Activated naive CD8-positive, alpha-beta T cell treated with anti-CD3 and anti-CD28 coated beads, Interleukin-2, amount 50 U/mL, for 16 hours (primary cell): ENCODE measurements around the gene ZNF81.
"Not testable (repeated sequence)": the region's sequence is repeated elsewhere in the genome, so short reads cannot be mapped to it uniquely, and the experiment has no call there.

Source experiments
- DNase-seq: peaks from one replicate; pipeline ENCODE4 v3.0.0-alpha.2; 2020; ENCODE audit warnings: low read depth, low spot score

ZNF81 gene

DNA sequence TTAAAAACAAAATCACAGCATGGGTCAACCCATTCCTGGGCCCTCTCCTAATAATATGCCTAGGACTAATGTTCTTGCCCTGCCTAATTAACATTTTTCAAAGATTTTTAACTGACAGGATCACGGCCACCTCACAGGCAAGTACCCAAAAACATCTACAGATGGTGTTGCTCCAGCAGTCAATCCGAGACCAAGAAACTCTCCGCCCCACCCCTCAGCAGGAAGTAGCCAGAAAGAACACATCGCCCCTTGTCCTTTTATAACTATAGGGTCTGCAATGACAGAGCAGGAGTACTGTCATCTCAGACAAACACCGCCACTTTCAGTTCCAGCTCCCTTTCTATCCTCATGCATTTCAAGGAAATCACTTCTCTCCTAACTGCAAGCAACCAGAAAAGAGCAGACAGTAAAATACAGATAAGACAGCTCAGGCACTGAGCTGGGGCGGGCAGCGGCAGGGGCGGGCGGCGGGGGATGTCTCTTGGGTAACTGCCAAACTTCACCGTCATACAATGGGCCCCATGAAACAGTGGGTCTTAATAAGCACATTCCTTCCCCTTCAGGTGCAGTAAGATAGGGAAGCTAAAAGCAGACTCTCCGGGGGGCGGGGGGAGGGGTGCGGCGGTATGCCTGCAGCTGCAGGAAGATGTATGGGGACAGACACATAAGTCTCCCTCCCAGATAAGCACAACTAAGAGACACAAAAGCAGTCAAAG, 99.7 kb downstream of the ZNF81 start:
- DNase-seq = no peak

DNA sequence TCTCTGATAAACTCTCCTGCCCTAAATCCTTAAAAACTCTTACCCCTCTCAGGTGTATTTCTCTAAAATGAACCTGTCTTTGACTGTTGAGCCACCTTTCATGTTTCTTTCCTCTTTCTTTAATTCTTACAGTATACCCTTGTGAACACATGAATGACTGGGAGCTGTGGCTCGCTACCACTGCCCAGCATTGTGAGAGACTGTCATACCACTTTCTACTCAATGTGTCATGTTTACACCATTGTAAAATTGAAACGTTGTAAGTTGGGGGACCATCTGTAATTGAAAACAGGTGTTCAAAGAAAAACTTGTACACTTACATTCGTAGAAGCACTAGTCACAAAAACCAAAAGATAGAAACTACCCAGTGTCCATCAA, 100.2 kb downstream of the ZNF81 start:
- DNase-seq = no peak

DNA sequence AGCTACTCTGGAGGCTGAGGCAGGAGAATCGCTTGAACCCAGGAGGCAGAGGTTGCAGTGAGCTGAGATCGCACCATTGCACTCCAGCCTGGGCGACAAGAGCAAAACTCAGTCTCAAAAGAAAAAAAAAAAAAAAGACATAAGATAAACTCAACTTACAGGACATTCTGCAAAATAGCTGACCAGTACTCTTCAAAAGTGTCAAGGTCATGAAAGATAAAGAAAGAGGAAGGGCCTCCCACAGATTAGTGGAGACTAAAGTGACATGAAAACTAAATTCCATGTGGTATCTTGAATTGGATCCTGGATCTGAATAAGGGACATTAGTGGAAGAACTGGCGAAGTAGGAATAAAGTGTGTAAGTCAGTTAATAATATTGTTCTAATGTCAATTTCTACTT, 103.7 kb downstream of the ZNF81 start:
- DNase-seq = no peak

DNA sequence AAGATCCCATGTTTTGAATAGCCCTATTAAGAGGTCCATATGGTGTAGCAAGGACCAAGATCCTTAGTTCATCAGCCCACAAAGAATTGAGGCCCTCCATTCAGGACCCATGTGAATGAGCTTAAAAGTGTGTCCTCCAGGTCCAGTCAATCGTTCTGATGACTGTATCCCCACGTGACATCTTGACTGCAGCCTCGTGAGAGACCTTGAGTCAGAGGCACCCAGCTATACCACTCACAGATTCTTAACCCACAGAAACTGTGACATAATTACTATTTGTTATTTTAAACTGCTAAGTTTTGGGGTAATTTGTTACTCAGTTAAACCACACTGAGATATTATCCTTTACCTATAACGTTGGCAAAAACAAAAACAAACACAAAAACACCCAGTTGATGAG, 104.7 kb downstream of the ZNF81 start:
- no peak for DNase-seq

DNA sequence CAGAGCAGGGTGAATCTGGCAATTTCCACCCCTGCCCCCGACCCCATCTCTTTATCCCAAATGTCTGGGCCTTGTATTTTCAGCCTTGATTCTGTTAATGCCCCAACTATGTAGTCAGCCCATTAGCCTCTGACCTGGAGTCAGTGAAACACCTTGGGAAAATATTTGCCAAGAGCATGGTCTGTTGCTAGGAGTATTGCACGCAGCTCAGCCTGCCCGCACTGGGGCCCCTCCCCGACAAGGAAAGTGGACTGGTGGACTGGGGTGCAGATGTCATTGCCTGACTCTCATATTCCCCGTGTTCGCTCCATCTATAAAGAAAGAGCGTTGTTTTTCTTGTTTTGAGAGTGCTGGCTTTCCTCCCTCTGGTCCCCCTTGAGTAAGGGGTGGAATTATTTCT, 118.6 kb downstream of the ZNF81 start:
- not testable (repeated sequence) for DNase-seq

DNA sequence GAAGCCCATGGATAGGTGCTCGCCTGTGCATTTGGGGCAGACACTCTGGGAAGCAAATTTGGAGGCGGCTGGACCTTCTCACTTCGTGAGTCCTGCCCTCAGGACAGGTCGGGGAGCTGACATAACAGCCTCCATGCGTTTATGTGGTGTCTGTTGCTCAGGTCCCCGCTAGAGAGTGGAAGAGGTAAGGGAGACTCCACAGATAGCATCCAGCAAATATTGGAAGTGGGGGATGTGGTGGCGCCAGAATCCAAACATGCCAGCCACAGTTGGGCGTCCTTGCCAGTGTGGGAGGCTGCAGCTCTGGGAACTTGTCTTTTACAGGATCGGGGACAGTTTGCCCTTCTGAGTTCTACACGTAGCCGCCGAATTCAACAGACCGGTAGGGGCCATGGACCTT, 119.3 kb downstream of the ZNF81 start:
- DNase-seq = no peak

DNA sequence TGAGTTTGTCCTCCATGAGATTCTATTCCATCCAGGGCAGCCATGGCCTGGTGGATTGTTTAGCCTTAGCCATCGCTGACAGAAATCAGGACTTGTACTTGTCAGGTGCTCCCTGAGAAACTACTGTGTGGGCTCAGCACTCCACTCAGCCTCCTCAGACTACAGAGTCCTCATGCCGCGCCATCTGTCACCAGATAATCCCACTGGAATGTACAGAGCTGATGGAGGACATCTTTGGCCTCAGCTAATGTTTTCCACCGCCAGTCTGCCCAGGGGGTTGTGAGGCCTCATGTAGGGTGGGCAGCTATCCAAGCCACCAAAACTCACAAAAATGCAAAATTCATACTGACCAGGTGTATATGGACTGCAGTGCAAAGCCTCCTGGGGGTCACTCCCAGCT, 121.5 kb downstream of the ZNF81 start:
- not testable (repeated sequence) for DNase-seq

DNA sequence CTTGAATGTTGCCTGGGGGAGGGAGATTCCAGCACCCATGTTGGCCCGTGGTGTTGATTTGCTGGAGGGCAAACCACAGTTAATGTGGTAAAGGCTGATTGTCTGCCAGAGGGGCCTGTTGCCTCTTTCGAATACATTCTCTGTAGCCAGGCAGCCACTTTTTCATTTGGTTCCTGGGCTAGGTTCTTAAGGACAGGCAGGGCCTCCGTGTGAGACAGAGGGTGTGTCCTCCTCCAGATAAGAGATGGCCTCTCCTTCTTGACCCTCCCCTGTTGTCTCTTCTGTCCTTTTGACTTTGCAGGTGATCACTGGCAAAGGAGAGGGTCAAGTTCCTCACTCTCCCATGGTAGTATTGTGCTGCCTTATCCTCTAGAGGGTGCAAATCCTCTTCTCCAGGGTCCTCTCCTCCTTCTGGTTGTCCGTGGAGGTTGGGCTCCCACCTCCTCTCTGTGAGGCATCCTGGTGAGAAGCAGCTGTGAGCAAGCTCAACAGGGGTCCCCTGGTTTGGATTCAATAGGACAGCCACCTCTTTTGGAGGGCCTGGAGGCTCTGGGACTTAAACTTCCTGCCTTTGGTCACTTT, 122.2 kb downstream of the ZNF81 start:
- no peak for DNase-seq

DNA sequence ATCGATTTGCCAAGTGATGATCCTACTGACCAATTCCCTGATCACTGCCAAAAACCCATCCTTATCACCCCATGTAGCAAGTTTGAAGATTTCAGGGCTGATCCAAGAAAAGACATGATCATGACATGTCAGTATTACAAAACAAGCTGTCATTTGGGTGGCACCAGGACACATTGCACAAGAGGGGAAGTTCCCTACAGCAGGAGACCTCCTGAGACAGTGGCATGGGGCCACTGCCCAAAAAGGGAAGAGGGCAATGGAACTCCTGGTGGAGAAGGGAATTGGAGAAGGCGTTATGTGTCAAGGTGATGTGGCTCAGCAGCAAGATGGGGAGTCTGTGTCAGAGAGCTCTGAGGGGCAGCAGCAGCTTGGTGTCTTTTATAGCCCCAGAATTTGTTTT, 123.7 kb downstream of the ZNF81 start:
- DNase-seq = no peak

DNA sequence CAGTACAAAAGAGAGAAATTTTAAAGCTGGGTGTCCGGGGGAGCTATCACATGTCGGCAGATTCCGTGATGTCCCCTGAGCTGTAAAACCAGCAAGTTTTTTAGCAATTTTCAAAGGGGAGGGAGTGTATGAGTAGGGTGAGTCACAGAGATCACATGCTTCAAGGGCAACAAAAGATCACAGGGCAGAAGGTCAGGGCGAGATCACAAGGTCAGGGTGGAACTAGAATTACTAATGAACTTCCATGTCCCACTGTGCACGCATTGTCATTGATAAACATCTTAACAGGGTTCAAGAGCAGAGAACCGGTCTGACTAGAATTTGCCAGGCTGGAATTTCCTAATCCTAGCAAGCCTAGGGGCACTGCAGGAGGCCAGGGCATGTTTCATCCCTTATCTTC, 125.1 kb downstream of the ZNF81 start:
- not testable (repeated sequence) for DNase-seq

DNA sequence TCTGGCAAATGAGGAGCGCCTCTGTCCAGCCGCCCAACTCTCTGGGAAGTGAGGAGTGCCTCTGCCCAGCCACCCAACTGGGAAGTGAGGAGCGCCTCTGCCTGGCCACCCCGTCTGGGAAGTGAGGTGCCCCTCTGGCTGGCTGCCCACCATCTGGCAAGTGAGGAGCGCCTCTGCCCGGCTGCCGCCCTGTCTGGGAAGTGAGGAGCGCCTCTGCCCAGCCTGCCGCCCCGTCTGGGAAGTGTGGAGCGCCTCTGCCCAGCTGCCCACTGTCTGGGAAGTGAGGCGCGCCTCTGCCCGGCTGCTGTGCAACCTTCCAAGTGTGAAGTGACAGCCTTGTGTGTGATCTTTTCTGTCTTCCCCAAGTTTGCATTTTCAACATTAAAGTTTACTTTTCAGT, 128.8 kb downstream of the ZNF81 start:
- DNase-seq = not testable (repeated sequence)
